NK-92 treated with Interleukin-12 subunit alpha and Interleukin-12 subunit beta, amount 100 ng/mL, for 24 hours (cell line): ENCODE measurements around the gene AS3MT.
"Not testable (repeated sequence)": the region's sequence is repeated elsewhere in the genome, so short reads cannot be mapped to it uniquely, and the experiment has no call there.

Experiments
- DNase-seq: peaks from one replicate; lab custom pipeline; 2025; lab: John Stamatoyannopoulos, UW

Gene AS3MT, protein sequence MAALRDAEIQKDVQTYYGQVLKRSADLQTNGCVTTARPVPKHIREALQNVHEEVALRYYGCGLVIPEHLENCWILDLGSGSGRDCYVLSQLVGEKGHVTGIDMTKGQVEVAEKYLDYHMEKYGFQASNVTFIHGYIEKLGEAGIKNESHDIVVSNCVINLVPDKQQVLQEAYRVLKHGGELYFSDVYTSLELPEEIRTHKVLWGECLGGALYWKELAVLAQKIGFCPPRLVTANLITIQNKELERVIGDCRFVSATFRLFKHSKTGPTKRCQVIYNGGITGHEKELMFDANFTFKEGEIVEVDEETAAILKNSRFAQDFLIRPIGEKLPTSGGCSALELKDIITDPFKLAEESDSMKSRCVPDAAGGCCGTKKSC

DNA sequence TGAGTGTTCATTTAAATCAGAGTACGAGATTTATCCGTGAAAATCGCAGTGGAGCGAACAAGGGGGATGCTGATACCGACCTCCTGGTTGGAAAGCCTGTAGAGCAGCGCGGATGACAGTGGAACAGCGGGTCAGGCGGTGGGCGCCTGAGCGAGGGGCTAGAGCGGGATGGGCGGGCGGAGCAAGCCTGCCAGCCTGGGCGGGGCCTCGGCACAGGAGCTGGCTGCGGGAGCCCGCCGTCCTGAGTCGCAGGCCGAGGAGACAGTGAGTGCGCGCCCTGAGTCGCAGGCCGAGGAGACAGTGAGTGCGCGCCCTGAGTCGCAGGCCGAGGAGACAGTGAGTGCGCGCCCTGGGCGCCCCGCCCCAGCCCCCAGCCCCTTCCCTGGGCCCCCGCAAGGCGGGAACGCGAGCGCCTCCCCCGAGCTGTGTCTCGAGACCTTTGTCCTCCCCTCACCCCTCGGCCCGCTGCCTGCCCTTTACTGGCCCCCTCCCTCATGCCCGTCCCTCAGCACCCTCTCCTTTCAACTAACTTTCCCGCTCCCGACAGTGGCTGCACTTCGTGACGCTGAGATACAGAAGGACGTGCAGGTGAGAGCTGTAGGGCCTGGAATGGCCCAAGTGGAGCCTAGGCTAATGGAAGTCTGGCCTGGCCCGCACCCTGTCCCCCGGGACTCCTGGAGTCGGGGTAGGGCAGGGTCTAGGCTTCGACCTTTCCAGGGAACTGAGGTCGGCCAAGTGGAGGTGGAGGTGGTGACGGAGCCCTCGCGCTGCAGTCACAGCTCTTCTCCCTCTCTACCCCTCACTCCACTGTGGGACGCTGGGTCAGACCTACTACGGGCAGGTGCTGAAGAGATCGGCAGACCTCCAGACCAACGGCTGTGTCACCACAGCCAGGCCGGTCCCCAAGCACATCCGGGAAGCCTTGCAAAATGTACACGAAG is at the start of gene AS3MT:
TSS of gene AS3MT (plus strand) at position 213 of the 941 bp plus-strand sequence. CDS start at position 336, 123 bp downstream.
- no peak for DNase-seq

DNA sequence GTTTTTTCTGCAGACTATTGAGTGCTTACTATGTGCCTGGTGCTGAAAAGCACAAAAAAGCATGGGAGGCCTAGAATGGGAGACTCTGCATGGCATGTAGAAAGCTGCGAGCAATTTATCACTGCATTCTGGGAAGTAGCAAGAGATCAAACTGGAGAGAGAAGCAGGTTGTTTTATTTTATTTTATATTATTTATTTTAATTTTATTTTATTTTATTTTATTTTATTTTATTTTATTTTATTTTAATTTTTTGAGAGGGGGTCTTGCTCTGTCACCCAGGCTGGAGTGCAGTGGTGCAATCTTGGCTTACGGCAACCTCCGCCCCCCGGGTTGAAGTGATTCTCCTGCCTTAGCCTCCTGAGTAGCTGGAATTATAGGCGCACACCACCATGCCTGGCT is 49.3 kb upstream of the AS3MT start:
- DNase-seq: not testable (repeated sequence)

DNA sequence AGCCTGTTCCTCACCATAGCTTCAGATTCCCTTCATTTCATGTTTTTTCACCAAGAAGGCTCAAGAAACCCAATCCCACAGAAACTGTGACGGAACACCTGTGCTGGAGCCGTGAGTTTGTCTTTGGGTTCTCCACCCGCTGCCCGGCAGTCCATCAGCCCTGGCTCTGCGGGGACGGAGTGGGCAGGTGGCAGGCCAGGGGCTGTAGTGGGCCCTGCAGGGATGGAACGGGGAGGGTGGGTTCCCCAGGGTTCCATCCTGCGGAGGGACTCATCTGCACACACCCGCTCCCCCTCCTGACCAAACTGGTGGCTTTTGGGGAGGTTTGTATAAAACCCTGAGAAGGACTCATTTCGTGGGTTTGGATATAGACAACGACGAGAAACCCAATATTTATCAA is 47.0 kb upstream of the AS3MT start:
- no peak for DNase-seq

DNA sequence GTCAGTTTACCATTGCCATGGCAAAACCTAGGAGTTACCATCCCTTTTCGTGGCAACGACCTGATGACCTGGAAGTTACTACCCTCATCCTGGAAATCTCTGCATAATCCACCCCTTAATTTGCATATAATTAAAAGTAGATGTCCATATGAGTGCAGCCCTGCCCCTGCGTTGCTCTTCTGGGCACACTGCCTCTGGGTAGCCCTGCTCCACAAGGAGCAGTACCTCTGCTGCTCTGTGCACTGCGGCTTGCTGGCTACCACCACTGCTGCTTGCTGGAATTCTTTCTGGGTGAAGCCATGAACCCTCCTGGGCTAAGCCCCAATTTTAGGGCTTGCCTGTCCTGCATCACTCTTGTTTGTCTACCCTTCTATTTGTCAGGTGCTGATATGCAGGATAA is 44.6 kb upstream of the AS3MT start:
- no peak for DNase-seq

DNA sequence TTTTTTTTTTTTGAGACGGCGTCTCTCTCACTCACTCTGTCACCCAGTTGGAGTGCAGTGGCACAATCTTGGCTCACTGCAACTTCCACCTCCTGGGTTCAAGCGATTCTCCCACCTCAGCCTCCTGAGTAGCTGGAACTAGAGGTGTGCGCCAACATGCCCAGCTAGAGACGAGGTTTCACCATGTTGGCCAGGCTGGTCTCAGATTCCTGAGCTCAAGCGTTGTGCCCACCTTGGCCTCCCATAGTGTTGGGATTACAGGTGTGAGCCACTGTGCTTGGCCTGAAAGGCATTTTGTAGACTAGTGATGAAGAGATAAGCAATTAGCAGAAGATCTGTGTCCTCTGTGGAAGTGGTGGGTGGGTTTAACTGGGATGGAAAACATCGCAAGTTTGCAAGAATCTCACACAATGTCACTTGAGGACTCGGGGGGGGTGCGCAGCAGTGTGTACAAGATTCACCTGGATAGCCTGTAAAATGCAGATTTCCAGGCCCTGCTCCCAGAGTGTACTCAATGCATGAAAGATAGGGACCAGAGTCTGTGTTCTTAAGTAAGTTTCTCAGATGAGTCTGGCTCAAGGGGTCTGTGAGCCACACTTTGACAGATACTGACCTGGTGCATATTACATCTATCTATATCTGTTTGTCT is 43.0 kb upstream of the AS3MT start:
- no peak for DNase-seq

DNA sequence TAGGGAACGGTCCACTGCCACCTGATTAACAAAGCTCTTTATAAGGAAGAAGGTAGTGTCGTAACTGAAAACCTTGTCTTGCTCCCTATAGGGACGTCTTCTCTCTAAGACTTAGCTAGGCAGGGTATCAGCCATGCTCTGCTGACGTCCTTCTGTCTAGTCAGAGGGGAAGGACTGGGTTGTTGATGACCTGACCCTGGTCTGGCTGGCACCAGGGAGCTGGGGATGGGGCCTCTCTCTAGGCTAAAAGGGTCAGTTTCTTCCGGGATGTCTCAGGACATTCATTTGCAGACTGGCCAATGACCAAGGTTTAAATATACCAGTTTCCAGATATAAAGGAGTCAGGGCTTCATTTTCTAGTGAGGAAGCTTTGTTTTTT is 41.7 kb upstream of the AS3MT start:
- DNase-seq: no peak

DNA sequence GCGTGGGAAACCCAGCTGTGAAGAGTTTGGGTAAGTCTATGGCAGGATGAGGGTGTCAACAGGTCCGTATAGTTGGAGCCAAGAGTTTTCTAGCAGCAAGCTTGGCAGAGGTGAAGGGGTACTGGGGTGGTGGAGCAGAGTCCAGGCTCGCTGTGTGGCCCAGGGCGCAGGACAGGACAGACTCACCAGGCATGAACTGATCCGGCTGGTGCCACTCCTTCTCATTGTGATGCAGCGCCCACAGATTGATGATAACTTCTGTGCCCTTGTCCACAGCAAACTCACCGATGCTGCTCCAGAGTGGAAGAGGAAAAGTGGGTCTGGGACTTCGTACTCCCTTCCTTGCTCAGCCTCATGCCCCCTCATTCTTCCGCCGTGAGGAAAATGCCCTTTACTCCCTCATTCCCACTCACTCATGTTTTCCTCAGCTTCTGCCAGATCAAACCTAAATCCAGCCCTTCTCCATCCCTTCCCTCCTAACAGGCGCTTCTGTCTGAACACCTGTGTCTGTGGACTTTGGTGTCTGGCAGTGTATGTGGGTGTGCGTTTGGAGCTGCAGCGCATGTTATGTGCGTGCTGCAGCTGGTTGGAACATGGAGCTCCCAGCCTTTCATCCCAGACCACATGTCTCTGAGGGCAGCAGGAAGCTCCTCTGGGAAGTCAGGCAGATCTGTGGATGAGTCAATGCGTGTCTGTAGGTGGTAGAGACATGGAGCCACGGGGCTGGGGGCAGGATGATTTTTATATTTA is 37.8 kb upstream of the AS3MT start:
- no peak for DNase-seq

DNA sequence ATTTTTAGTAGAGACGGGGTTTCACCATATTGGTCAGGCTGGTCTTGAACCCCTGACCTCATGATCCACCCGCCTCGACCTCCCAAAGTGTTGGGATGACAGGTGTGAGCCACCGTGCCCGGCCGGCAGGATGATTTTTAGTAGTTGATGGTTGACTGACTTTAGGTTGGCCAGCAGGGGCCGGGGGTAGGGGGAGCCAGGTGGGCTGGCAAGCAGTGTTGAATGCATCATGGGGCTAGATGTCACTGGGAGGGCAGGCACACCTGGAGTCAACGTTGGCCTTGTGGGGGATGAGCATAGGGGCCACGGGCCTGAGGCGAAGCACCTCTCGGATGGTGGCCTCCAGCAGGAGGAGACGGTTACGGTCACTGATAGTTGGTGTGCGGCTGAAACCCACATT is 37.0 kb upstream of the AS3MT start:
- no peak for DNase-seq

DNA sequence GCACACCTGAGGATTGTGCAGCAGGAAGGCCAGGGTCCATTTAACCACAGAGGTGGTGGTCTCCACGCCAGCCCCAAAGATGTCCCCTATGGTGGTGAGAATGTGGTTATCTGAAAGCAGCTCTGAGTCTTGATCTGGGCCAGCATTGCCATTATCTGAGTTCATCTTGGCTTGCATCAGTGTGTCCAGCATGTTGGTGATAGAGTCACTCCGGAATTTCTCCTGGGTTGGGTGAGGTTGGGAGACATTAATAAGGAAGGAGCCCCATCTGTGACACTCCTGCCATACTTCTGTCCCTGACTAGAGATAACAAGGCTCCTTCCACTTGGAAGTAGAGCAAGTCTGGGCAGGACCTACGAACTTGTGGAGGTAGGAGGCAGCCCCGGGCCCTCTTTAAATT is 36.3 kb upstream of the AS3MT start:
- no peak for DNase-seq

DNA sequence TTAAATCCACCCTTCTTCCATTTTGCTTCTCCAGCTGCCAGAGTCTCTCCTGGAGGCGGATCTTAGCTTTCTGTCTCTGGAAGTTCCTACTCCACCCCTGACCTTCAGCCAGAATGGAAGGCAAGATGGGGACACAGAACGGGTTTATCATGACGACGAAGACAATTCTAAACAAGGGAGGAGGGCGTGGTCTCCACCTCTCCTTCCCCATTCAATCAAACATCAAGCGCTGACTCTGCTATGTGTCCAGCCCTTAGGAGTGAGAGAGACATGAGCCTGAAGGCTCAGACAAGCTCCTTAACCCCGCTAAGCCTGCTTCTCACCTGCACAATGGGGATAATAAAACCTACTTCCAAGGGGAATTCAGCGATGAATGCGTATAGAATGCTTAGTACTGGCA is 35.1 kb upstream of the AS3MT start:
- DNase-seq: no peak

DNA sequence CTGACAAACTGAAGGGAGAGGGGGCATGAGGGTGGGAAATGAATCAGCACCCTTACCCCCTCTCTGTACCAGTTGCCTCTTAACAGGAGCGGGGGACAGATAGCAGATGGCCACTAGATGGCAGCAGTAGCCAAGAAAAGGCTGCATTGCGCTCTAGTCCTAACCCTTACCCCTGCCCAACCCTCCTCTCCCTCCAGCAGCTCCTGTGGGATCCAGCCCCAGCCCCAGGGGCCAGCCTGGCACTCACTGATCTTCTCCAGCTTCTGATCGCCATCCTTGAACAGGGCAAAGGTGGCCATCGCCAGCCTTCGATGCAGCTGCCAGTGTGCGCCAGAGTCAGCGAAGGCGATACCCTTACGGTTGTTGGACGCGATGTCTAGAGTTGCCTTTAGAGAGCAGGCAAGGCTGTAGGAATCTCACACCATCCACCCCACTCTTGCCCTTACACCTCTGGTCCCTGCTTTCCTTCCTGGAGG is 34.2 kb upstream of the AS3MT start:
- peak; percentile 25 for DNase-seq

DNA sequence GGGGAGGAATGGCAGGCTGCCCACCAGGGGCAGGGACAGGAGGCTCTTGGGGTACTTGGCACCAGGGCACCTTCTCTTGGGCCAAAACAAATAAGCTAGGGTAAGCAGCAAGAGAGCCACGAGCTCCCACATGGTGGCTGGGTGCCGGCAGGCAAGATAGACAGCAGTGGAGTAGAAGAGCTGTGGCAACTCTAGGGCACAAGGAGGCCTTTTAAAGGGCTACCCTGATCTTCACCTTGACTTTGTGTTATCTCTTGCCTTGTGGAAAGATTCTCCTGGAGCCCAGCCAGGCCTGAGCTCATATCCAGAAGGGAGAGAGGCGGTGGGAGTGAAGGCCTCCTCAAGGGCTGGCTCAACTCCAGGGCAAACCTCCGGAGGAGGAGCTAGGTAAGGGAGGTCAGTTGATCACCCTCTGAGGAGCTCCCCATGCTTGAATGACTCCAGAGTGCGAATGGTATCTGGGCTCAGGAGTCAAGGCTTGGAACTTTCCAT is 32.0 kb upstream of the AS3MT start, which contains the start of gene CYP17A1:
TSS of gene CYP17A1 (minus strand) at position 184 of the 492 bp plus-strand sequence. CDS start at position 132, 52 bp downstream.
- no peak for DNase-seq

DNA sequence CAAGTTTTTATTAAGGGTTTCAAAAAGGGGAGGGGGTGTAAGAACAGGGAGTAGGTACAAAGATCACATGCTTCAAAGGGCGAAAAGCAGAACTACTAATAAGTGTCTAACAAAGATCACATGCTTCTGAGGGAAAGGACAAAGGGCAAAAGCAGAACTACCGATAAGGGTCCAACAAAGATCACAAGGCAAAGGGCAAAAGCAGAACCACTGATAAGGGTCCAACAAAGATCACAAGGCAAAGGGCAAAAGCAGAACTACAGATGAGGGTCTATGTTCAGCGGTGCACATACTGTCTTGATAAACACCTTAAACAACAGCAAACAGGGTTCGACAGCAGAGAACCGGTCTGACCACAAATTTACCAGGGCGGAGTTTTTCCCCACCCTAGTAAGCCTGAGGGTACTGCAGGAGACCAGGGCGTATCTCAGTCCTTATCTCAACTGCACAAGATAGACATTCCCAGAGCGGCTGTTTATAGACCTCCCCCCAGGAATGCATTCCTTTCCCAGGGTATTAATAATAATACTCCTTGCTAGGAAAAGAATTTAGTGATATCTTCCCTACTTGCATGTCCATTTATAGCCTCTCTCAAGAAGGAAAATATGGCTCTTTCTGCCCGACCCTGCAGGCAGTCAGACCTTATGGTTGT is 30.9 kb upstream of the AS3MT start:
- DNase-seq: not testable (repeated sequence)

DNA sequence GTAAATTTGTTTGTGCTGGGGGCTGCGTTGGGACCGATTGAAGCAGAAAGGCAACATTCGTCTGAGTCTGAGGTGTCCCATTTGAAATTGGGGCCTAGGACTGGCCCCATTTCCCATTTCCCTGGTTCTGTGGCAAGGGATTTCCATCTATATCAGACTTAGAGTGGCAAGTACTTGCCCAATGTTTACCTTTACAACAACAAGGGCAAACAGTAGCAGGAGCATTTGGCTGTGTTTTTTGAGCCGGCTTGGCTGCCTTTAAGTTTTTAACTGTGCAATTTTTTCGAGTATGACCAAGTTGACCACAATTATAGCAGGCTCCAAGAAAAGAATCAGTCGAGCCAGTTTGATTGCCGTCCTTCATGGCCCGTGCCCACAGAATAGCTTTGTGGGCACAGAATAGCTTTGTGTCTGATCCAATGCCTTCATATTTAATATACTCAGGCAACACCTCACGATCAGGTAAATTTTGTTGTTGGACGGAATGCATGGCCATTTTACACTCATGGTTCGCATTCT is 27.4 kb upstream of the AS3MT start:
- no peak for DNase-seq

DNA sequence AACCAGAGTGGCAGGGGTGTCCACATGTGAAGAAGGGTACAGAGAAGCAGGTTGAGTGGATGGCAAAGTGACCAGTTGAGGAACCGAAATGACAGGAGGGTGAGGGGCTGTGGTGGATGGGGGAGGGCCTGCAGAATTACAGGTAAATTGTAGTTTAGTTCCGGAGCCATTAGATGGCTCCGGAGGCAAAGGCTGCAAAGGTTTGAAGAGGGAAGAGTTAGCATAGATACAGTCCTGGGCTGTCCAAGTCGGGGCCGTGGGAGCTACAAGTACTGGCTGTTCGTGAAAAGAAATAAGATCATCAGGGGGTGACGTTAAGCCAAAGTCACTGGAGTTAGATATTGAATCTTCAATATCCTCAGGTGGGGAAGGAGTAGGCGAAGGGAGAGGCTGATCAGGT is 26.1 kb upstream of the AS3MT start:
- DNase-seq: not testable (repeated sequence)

DNA sequence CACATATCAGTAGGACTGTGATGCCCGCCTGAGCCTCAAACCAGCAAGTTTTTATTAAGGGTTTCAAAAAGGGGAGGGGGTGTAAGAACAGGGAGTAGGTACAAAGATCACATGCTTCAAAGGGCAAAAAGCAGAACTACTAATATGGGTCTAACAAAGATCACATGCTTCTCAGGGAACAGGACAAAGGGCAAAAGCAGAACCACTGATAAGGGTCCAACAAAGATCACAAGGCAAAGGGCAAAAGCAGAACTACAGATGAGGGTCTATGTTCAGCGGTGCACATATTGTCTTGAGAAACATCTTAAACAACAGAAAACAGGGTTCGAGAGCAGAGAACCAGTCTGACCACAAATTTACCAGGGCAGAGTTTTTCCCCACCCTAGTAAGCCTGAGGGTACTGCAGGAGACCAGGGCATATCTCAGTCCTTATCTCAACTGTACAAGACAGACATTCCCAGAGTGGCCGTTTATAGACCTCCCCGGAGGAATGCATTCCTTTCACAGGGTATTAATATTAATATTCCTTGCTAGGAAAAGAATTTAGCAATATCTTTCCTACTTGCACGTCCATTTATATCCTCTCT is 25.0 kb upstream of the AS3MT start:
- not testable (repeated sequence) for DNase-seq

DNA sequence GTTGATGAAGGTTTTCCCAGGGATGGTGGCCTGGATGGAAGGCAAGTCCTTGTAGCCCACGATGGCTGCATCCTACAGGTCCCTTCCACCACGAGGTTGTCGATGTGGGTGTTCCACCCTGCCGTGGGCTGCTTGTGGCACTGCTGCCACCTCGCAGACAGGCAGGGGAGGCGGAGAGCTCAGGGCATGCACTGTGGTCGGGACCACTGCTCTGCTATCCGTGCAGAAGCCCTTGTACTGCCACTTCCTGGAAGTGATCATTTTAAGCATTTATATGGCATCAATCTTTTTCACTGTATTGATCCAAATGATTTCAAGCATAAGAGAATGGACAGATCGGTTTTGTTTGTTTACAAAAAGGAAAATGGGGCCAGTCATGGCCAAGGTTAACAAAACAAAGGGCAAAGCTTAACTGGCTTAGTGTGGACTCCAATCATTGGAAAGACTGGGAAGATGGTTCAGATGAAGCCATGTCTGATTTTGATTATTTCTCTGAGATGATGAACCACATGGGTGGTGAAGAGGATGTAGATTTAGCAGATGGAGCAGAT is 23.8 kb upstream of the AS3MT start:
- DNase-seq: no peak

DNA sequence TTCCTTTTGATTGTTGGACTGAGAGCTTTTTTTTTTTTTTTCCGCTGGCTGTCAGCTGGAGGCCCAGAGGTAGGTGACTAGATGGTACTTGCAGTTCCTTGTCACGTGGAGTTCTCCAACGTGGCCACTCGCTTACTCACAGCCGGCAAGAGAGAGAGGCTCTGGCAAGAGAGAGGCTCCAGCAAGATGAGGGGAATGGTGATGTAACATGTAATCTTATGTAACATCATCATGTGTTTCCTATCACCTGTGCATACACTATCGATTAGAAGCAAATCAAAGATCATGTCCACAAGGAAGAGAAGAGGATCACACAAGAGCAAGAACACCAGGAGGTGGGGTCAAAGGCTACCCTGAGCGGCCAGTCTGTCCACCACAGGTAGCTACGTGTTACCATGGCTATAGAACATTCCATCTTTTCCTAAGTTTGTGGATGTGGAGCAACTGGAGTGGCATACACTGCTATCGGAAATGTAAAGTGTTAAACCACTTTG is 19.2 kb upstream of the AS3MT start:
- DNase-seq: no peak

DNA sequence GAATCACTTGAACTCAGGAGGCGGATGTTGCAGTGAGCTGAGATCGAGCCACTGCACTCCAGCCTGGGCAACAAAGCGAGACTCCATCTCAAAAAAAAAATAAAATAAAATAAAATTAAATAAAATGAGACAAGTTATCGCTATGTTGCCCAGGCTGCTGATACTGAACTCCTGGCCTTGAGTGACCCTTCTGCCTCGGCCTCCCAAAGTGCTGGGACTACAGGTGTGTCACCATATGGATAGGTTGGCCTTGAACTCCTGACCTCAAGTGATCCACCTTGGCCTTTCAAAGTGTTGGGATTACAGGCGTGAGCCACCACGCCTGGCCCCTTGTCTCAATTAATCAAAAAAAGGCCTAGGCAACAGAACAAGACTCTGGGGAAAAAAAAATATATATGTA is 16.0 kb upstream of the AS3MT start:
- DNase-seq: not testable (repeated sequence)
